Adrenal gland (tissue), 5 donors: ENCODE measurements around the gene STEAP3.

Source experiments
- POLR2A ChIP-seq, 2 donors: fragments of 450-650 bp; IDR thresholded peaks; one replicate each; pipeline ENCODE4 v1.6.1; 2017; ENCODE audit warnings: antibody characterized with exemption in 2 of 2, mild to moderate bottlenecking in 2 of 2, moderate library complexity in 1 of 2
- TF ChIP-seq, protein P1 (sequence below), 6 experiments: fragments of 450-650 bp in 4 of 6; fragments of 200-600 bp in 2 of 6; sonication (generic) in 1 of 6; IDR thresholded peaks; 1 replicate in 5 of 6; 2 replicates in 1 of 6; pipeline versions ENCODE4 v1.5.1 to v1.8.0; 2016 to 2021; ENCODE audit warnings: antibody characterized with exemption in 6 of 6, mild to moderate bottlenecking in 2 of 6, moderate library complexity in 1 of 6
- donor health status: DM: no; HTN: no; CAD: no.

DNA sequence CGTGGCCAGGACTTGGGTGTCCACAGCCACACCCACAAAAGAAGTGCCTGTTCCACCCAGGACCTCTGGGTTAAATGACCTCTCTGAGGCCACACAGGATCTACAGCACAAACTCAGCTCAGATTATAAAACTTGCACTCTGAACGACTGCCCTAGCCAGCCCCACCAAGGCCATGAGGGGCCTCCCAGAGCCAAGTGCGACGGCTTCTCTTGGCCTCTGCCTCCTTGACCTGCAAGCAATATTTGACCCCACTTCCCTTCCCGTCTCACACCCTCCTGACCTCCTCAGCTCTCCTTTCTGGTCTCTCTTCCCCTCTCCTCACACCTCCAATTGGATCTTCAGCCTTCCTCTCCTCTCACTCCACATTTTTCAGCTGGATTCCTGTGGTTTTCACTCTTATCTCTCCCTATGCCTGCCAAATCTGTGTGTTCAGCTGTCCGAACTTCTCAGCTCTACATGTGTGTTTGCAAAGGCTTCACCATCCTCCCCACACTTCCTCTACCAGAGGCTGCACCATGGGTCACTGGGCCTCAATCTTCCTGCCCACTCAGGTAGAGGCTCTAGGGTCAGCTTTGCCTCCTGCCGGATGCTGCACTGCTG, 25.3 kb upstream of the STEAP3 start:
- TF ChIP-seq, protein P1, sequence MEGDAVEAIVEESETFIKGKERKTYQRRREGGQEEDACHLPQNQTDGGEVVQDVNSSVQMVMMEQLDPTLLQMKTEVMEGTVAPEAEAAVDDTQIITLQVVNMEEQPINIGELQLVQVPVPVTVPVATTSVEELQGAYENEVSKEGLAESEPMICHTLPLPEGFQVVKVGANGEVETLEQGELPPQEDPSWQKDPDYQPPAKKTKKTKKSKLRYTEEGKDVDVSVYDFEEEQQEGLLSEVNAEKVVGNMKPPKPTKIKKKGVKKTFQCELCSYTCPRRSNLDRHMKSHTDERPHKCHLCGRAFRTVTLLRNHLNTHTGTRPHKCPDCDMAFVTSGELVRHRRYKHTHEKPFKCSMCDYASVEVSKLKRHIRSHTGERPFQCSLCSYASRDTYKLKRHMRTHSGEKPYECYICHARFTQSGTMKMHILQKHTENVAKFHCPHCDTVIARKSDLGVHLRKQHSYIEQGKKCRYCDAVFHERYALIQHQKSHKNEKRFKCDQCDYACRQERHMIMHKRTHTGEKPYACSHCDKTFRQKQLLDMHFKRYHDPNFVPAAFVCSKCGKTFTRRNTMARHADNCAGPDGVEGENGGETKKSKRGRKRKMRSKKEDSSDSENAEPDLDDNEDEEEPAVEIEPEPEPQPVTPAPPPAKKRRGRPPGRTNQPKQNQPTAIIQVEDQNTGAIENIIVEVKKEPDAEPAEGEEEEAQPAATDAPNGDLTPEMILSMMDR (IDR thresholded peaks at IDR 0.05), result no peak
- no peak for TF ChIP-seq POLR2A (IDR thresholded peaks at IDR 0.05)
